ENCODE measurements around the gene NPTX1.

NPTX1 gene

DNA sequence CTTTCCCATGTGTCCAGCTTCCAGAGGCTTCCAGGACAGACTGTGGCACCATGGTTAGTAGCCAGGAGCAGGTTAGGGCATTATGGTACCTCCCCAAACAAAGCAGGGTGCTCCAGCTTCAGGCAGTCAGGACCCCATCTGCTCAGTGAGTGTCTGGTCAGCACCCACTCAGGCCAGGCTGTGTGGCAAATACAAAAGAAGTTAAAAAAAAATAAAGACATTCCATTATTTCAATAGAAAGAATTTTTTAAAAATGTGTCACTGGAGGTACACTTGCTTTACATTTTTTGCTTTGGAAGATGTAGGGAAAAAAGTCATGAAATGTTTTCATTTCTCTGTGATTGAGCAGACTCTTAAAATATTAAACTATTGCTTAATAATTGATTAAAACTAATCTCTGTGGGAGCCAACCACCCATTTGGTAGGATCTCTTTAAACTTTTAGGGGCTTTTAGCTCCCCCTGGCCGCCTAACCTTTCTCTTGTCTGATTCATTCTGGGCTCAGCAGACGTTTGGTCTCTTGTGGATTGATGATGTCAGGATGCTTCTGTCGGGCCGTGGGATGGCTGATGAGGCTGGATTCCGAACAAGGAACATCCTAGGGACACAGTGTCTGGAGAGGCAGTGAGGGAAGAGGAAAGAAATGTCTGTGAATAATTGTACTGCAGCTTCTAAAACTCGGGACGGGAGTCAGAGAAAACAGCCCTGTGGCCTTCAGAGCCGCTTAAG is 28.4 kb upstream of the NPTX1 start:
- TF ChIP-seq, protein P1, sequence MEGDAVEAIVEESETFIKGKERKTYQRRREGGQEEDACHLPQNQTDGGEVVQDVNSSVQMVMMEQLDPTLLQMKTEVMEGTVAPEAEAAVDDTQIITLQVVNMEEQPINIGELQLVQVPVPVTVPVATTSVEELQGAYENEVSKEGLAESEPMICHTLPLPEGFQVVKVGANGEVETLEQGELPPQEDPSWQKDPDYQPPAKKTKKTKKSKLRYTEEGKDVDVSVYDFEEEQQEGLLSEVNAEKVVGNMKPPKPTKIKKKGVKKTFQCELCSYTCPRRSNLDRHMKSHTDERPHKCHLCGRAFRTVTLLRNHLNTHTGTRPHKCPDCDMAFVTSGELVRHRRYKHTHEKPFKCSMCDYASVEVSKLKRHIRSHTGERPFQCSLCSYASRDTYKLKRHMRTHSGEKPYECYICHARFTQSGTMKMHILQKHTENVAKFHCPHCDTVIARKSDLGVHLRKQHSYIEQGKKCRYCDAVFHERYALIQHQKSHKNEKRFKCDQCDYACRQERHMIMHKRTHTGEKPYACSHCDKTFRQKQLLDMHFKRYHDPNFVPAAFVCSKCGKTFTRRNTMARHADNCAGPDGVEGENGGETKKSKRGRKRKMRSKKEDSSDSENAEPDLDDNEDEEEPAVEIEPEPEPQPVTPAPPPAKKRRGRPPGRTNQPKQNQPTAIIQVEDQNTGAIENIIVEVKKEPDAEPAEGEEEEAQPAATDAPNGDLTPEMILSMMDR (IDR thresholded peaks at IDR 0.05; ENCODE audit: borderline replicate concordance, extremely low read depth, low read length, poor library complexity, severe bottlenecking): no peak
- TF ChIP-seq EZH2 (IDR thresholded peaks at IDR 0.05; ENCODE audit: borderline replicate concordance, low read depth, low read length, severe bottlenecking): no peak
- no peak overlapping the region for H2AFZ ChIP-seq (ENCODE audit: low read depth, low read length)
- DNase-seq: no peak

DNA sequence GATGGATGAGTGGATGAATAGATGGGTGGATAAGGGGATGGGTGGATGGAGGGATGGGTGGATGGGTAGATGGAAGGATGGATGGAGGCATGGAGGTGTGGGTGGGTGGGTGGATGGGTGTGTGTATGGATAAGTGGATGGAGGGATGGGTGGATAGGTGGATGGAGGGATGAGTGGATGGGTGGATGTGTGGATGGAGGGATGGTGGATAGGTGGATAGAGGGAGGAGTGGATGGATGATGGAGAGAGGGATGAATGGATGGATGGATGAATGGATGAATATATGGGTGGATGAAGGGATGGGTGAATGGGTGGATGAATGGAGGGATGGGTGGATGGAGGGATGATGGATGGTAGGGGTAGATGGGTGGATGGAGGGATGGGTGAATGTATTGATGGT is 27.5 kb upstream of the NPTX1 start:
- TF ChIP-seq, protein P1 (IDR thresholded peaks at IDR 0.05; ENCODE audit: borderline replicate concordance, extremely low read depth, low read length, poor library complexity, severe bottlenecking): no peak
- no peak for TF ChIP-seq EZH2 (IDR thresholded peaks at IDR 0.05; ENCODE audit: borderline replicate concordance, low read depth, low read length, severe bottlenecking)
- no peak for DNase-seq
- H3K27ac ChIP-seq (ENCODE audit: low read length): no peak overlapping the region

More for the DNA sequence above, 28.4 kb upstream of the NPTX1 start:
- H3K27me3 ChIP-seq (ENCODE audit: insufficient read depth, low read length, poor library complexity): no peaks in the 10 kb centered on the region
- no peak overlapping the region for H3K4me2 ChIP-seq (ENCODE audit: insufficient read depth, low read length)
- no peaks in the 10 kb centered on the region for H3K4me1 ChIP-seq (ENCODE audit: insufficient read depth, low read length)
- no peaks in the 10 kb centered on the region for H3K9me3 ChIP-seq (ENCODE audit: insufficient read depth, low read length, severe bottlenecking)
- H3K36me3 ChIP-seq (ENCODE audit: insufficient read depth, low read length): no peaks in the 10 kb centered on the region
- no peaks in the 10 kb centered on the region for H3K79me2 ChIP-seq (ENCODE audit: insufficient read depth, low read length)
- H4K20me1 ChIP-seq (ENCODE audit: insufficient read depth, low read length): no peaks in the 10 kb centered on the region; the same call in 1 of the 2 replicates
- no peak overlapping the region for H3K4me3 ChIP-seq (ENCODE audit: low read depth in 1 of 2, low read length in 2 of 2)
- H3K9ac ChIP-seq (ENCODE audit: low read depth, low read length): no peak overlapping the region
- no peak for ATAC-seq (ENCODE audit: insufficient read depth, low read depth)
- H3K27ac ChIP-seq (ENCODE audit: low read length): no peak overlapping the region

DNA sequence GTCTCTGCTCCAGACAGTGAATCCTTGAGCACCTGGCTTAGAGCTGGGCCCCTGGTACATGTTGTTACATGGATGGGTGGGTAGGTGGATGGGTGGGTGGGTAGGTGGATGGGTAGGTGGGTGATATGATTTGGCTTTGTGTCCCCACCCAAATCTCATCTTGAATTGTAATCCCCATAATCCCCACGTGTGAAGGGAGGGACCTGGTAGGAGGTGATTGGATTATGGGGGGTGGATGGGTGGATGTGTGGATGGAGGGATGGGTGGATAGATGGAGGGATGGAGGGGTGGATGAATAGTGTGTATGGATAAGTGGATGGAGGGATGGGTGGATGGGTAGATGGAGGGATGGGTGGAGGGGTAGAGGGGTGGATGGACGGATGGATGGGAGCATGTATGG is 26.6 kb upstream of the NPTX1 start:
- H3K4me3 ChIP-seq (ENCODE audit: low read depth in 1 of 2, low read length in 2 of 2): no peak overlapping the region
- no peaks in the 10 kb centered on the region for H3K36me3 ChIP-seq (ENCODE audit: insufficient read depth, low read length)
- no peak overlapping the region for H3K9ac ChIP-seq (ENCODE audit: low read depth, low read length)
- no peak for TF ChIP-seq EZH2 (IDR thresholded peaks at IDR 0.05; ENCODE audit: borderline replicate concordance, low read depth, low read length, severe bottlenecking)
- TF ChIP-seq, protein P1 (IDR thresholded peaks at IDR 0.05; ENCODE audit: borderline replicate concordance, extremely low read depth, low read length, poor library complexity, severe bottlenecking): no peak
- no peak for DNase-seq
- no peaks in the 10 kb centered on the region for H3K27me3 ChIP-seq (ENCODE audit: insufficient read depth, low read length, poor library complexity)
- no peaks in the 10 kb centered on the region for H3K4me1 ChIP-seq (ENCODE audit: insufficient read depth, low read length)
- H3K9me3 ChIP-seq (ENCODE audit: insufficient read depth, low read length, severe bottlenecking): no peaks in the 10 kb centered on the region
- H4K20me1 ChIP-seq (ENCODE audit: insufficient read depth, low read length): no peaks in the 10 kb centered on the region; the same call in 1 of the 2 replicates
- no peak overlapping the region for H3K4me2 ChIP-seq (ENCODE audit: insufficient read depth, low read length)
- no peak overlapping the region for H3K27ac ChIP-seq (ENCODE audit: low read length)
- no peaks in the 10 kb centered on the region for H3K79me2 ChIP-seq (ENCODE audit: insufficient read depth, low read length)
- no peak for ATAC-seq (ENCODE audit: insufficient read depth, low read depth)
- no peak overlapping the region for H2AFZ ChIP-seq (ENCODE audit: low read depth, low read length)

More for the DNA sequence above, 27.5 kb upstream of the NPTX1 start:
- Histone ChIP-seq H2AFZ (ENCODE audit: low read depth, low read length) (no peak overlapping the region), H3K9me3 (ENCODE audit: insufficient read depth, low read length, severe bottlenecking) (no peaks in the 10 kb centered on the region), H3K36me3 (ENCODE audit: insufficient read depth, low read length) (no peaks in the 10 kb centered on the region), H3K4me3 (ENCODE audit: low read depth in 1 of 2, low read length in 2 of 2) (no peak overlapping the region), H3K27me3 (ENCODE audit: insufficient read depth, low read length, poor library complexity) (no peaks in the 10 kb centered on the region), H3K9ac (ENCODE audit: low read depth, low read length) (no peak overlapping the region), H3K4me2 (ENCODE audit: insufficient read depth, low read length) (no peak overlapping the region), H3K79me2 (ENCODE audit: insufficient read depth, low read length) (no peaks in the 10 kb centered on the region), H3K4me1 (ENCODE audit: insufficient read depth, low read length) (no peaks in the 10 kb centered on the region), H4K20me1 (ENCODE audit: insufficient read depth, low read length) (no peaks in the 10 kb centered on the region; the same call in 1 of the 2 replicates)
- ATAC-seq (ENCODE audit: insufficient read depth, low read depth): no peak
